SJCRH30 (cell line): Measurements from ENCODE around the gene ANKHD1. TPM values are rescaled to one million over a fixed set of nuclear protein-coding genes. Genes with fewer than 3 reads are reported as not detected.
"Not testable (repeated sequence)": the region's sequence is repeated elsewhere in the genome, so short reads cannot be mapped to it uniquely, and the experiment has no call there.

Experiments used
- DNase-seq, 2 experiments: peaks; one replicate each; pipeline ENCODE4 v3.0.0-alpha.2; 2015 to 2020
- H3K27ac ChIP-seq: fragments of 250-450 bp; sonication (Bioruptor Pico); 2 replicates; pipeline ENCODE4 v1.5.1; 2020; ENCODE audit warnings: mild to moderate bottlenecking, moderate library complexity
- H3K27me3 ChIP-seq: fragments of 250-450 bp; sonication (Bioruptor Pico); 2 replicates; pipeline ENCODE4 v1.5.1; 2020; ENCODE audit warnings: mild to moderate bottlenecking, moderate library complexity
- H3K36me3 ChIP-seq: fragments of 250-450 bp; sonication (Bioruptor Pico); 2 replicates; pipeline ENCODE4 v1.5.1; 2020; ENCODE audit warnings: mild to moderate bottlenecking, moderate library complexity
- H3K4me1 ChIP-seq: fragments of 250-450 bp; sonication (Bioruptor Pico); 2 replicates; pipeline ENCODE4 v1.5.1; 2020; ENCODE audit warnings: mild to moderate bottlenecking, moderate library complexity
- H3K4me3 ChIP-seq: fragments of 250-450 bp; sonication (Bioruptor Pico); 2 replicates; pipeline ENCODE4 v1.5.1; 2020; ENCODE audit warnings: mild to moderate bottlenecking, moderate library complexity
- H3K9me3 ChIP-seq: fragments of 250-450 bp; sonication (Bioruptor Pico); replicated peaks from 2 replicates; pipeline ENCODE4 v1.5.1; 2020; ENCODE audit warnings: mild to moderate bottlenecking, moderate library complexity
- total RNA-seq: library from RNA; depleted of rRNA; stranded (reverse); fragments of >200 nt; shearing (Covaris generic); gene quantifications from 2 replicates; pipeline ENCODE4 v1.2.3, GENCODE V29; 2014

Gene ANKHD1
- total RNA-seq, 1 experiment from 2014 or later, result 106 TPM

- Histone ChIP-seq H3K36me3 (no peaks in the 10 kb centered on the region), H3K4me3 (no peak overlapping the region), H3K9me3 (no peaks in the 10 kb centered on the region), H3K27me3 (no peaks in the 10 kb centered on the region), H3K4me1 (no peaks in the 10 kb centered on the region; the same call in 1 of the 2 replicates), H3K27ac (no peak overlapping the region)
- no peak for DNase-seq
Observed at GRCh38 chr5:140398379-140398811, 3.2 kb upstream of the ANKHD1 start.

GRCh38 chr5:140399979-140400729 lies 1.5 kb upstream of the ANKHD1 start:
- DNase-seq, result peak in 1 of 2 experiments; percentile 2
- H3K27me3 ChIP-seq, result no peaks in the 10 kb centered on the region
- H3K9me3 ChIP-seq, result no peaks in the 10 kb centered on the region
- no peaks in the 10 kb centered on the region; the same call in 1 of the 2 replicates for H3K4me1 ChIP-seq
- peak overlapping the region; percentile 58 for H3K27ac ChIP-seq
- peak overlapping the region; percentile 77 for H3K4me3 ChIP-seq
- peaks cover 2% of the 10 kb centered on the region; the same call in 1 of the 2 replicates for H3K36me3 ChIP-seq

- peaks cover 2% of the 10 kb centered on the region; the same call in 1 of the 2 replicates for H3K36me3 ChIP-seq
- peak; percentile 93 to 97 for DNase-seq
- H3K4me1 ChIP-seq, result no peaks in the 10 kb centered on the region; the same call in 1 of the 2 replicates
- H3K9me3 ChIP-seq, result no peaks in the 10 kb centered on the region
- peak overlapping the region; percentile 58 for H3K27ac ChIP-seq
- peak overlapping the region; percentile 77 for H3K4me3 ChIP-seq
- H3K27me3 ChIP-seq, result no peaks in the 10 kb centered on the region
Observed at GRCh38 chr5:140400730-140401361, 787 bp upstream of the ANKHD1 start.

- no peaks in the 10 kb centered on the region for H3K27me3 ChIP-seq
- H3K4me3 ChIP-seq, result peak overlapping the region; percentile 77
- H3K9me3 ChIP-seq, result no peaks in the 10 kb centered on the region
- H3K27ac ChIP-seq, result peak overlapping the region; percentile 56
- peaks cover 8% of the 10 kb centered on the region for H3K36me3 ChIP-seq
- DNase-seq, result peak; percentile 52 to 75
- H3K4me1 ChIP-seq, result no peaks in the 10 kb centered on the region; the same call in 1 of the 2 replicates
Observed at GRCh38 chr5:140402258-140403074, 833 bp downstream of the ANKHD1 start.

GRCh38 chr5:140403613-140404012 lies 2.0 kb downstream of the ANKHD1 start:
- Histone ChIP-seq H3K4me3 (no peak overlapping the region), H3K27ac (no peak overlapping the region), H3K4me1 (no peaks in the 10 kb centered on the region; the same call in 1 of the 2 replicates)

GRCh38 chr5:140408750-140409241 lies 7.2 kb downstream of the ANKHD1 start:
- peaks cover 15% of the 10 kb centered on the region for H3K36me3 ChIP-seq
- H3K4me1 ChIP-seq, result no peaks in the 10 kb centered on the region
- no peak for DNase-seq

More at GRCh38 chr5:140403613-140404012, 2.0 kb downstream of the ANKHD1 start:
- no peak for DNase-seq
- Histone ChIP-seq H3K27me3 (no peaks in the 10 kb centered on the region), H3K36me3 (peaks cover 8% of the 10 kb centered on the region), H3K9me3 (no peaks in the 10 kb centered on the region)

GRCh38 chr5:140413230-140413629 lies 11.6 kb downstream of the ANKHD1 start:
- no peaks in the 10 kb centered on the region for H3K4me1 ChIP-seq
- no peaks in the 10 kb centered on the region for H3K9me3 ChIP-seq
- no peak overlapping the region for H3K4me3 ChIP-seq
- H3K27ac ChIP-seq, result no peak overlapping the region
- DNase-seq, result no peak
- no peaks in the 10 kb centered on the region for H3K27me3 ChIP-seq
- peaks cover 15% of the 10 kb centered on the region for H3K36me3 ChIP-seq

More at GRCh38 chr5:140408750-140409241, 7.2 kb downstream of the ANKHD1 start:
- no peak overlapping the region for H3K27ac ChIP-seq
- H3K9me3 ChIP-seq, result no peaks in the 10 kb centered on the region
- H3K4me3 ChIP-seq, result no peak overlapping the region
- no peaks in the 10 kb centered on the region for H3K27me3 ChIP-seq

- DNase-seq, result no peak
- H3K9me3 ChIP-seq, result no peaks in the 10 kb centered on the region
- no peak overlapping the region for H3K4me3 ChIP-seq
- H3K27me3 ChIP-seq, result no peaks in the 10 kb centered on the region
- no peak overlapping the region for H3K27ac ChIP-seq
- no peaks in the 10 kb centered on the region for H3K4me1 ChIP-seq
- H3K36me3 ChIP-seq, result peaks cover 13% of the 10 kb centered on the region
Observed at GRCh38 chr5:140417235-140417634, 15.6 kb downstream of the ANKHD1 start.

- Histone ChIP-seq H3K9me3 (no peaks in the 10 kb centered on the region), H3K27me3 (no peaks in the 10 kb centered on the region), H3K4me3 (no peak overlapping the region), H3K36me3 (peaks cover 6% of the 10 kb centered on the region), H3K27ac (no peak overlapping the region), H3K4me1 (no peaks in the 10 kb centered on the region)
- DNase-seq, result no peak
Observed at GRCh38 chr5:140418862-140419520, 17.4 kb downstream of the ANKHD1 start.

GRCh38 chr5:140420226-140420570 lies 18.6 kb downstream of the ANKHD1 start:
- Histone ChIP-seq H3K9me3 (no peaks in the 10 kb centered on the region), H3K27me3 (no peaks in the 10 kb centered on the region), H3K4me1 (no peaks in the 10 kb centered on the region), H3K27ac (no peak overlapping the region), H3K4me3 (no peak overlapping the region), H3K36me3 (peaks cover 6% of the 10 kb centered on the region)
- no peak for DNase-seq

GRCh38 chr5:140420665-140421361 lies 19.2 kb downstream of the ANKHD1 start:
- Histone ChIP-seq H3K9me3 (no peaks in the 10 kb centered on the region), H3K36me3 (peaks cover 10% of the 10 kb centered on the region), H3K4me1 (no peaks in the 10 kb centered on the region), H3K27me3 (no peaks in the 10 kb centered on the region), H3K4me3 (no peak overlapping the region), H3K27ac (no peak overlapping the region)
- no peak for DNase-seq

GRCh38 chr5:140421375-140421774 lies 19.7 kb downstream of the ANKHD1 start:
- not testable (repeated sequence) for H3K9me3 ChIP-seq, H3K27ac ChIP-seq, H3K4me1 ChIP-seq

GRCh38 chr5:140423609-140424008 lies 22.0 kb downstream of the ANKHD1 start:
- DNase-seq, result no peak
- Histone ChIP-seq H3K4me3 (no peak overlapping the region), H3K4me1 (no peaks in the 10 kb centered on the region), H3K36me3 (peaks cover 5% of the 10 kb centered on the region; the same call in 1 of the 2 replicates), H3K27ac (no peak overlapping the region), H3K9me3 (no peaks in the 10 kb centered on the region), H3K27me3 (no peaks in the 10 kb centered on the region)

More at GRCh38 chr5:140421375-140421774, 19.7 kb downstream of the ANKHD1 start:
- DNase-seq, H3K27me3 ChIP-seq, H3K4me3 ChIP-seq, H3K36me3 ChIP-seq: not testable (repeated sequence)

- H3K36me3 ChIP-seq, result peaks cover 5% of the 10 kb centered on the region; the same call in 1 of the 2 replicates
- no peaks in the 10 kb centered on the region for H3K4me1 ChIP-seq
- H3K9me3 ChIP-seq, result no peaks in the 10 kb centered on the region
- H3K4me3 ChIP-seq, result no peak overlapping the region
- no peak for DNase-seq
- no peak overlapping the region for H3K27ac ChIP-seq
- no peaks in the 10 kb centered on the region for H3K27me3 ChIP-seq
Observed at GRCh38 chr5:140424135-140424534, 22.5 kb downstream of the ANKHD1 start.
